Lower leg skin (tissue), 3 donors: Measurements from ENCODE around the gene HMGCR.

Source experiments
- CTCF ChIP-seq, 3 donors: fragments of 450-650 bp; IDR thresholded peaks; one replicate each; pipeline ENCODE4 v1.5.1; 2016; ENCODE audit warnings: antibody characterized with exemption in 3 of 3, mild to moderate bottlenecking in 3 of 3, moderate library complexity in 2 of 3
- POLR2A ChIP-seq, 2 donors: fragments of 450-650 bp; IDR thresholded peaks; one replicate each; pipeline ENCODE4 v1.6.1; 2016 to 2017; ENCODE audit warnings: antibody characterized with exemption in 2 of 2, mild to moderate bottlenecking in 1 of 2, moderate library complexity in 1 of 2

- TF ChIP-seq POLR2A (IDR thresholded peaks at IDR 0.05) (no peak), CTCF (IDR thresholded peaks at IDR 0.05) (no peak)
These were observed 44.4 kb downstream of the HMGCR start for GRCh38 chr5:75381456-75381855.
